22Rv1 (cell line): Measurements from ENCODE around the gene CAMK1D.

Source experiments
- ZFX ChIP-seq: fragments of 450-650 bp; IDR thresholded peaks from 2 replicates; pipeline ENCODE4 v1.6.1; 2017; ENCODE audit warnings: antibody characterized with exemption, borderline replicate concordance
- TF ChIP-seq, protein P1 (sequence below): fragments of 450-650 bp; IDR thresholded peaks from 2 replicates; pipeline ENCODE4 v1.5.1; 2017; ENCODE audit warnings: mild to moderate bottlenecking

DNA sequence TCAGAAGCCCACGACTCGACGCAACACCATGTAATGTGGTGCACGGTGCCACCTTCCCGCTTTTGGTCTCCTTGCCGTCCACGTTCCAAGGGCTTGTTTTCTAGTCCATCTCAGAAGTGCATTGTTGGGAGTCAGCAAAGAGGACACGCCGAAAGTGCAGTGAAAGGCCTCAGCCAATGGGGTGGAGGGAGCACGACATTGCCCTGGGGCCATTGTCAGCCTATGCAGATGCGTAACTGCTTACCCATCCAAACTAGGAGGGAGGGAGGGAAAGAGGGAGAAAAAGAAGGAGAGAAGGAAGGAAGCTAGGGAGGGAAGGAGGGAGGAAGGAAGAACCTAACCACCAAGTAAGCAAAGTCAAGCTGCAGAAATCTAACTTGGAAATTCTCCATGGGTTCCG is 449.8 kb downstream of the CAMK1D start:
- TF ChIP-seq, protein P1, sequence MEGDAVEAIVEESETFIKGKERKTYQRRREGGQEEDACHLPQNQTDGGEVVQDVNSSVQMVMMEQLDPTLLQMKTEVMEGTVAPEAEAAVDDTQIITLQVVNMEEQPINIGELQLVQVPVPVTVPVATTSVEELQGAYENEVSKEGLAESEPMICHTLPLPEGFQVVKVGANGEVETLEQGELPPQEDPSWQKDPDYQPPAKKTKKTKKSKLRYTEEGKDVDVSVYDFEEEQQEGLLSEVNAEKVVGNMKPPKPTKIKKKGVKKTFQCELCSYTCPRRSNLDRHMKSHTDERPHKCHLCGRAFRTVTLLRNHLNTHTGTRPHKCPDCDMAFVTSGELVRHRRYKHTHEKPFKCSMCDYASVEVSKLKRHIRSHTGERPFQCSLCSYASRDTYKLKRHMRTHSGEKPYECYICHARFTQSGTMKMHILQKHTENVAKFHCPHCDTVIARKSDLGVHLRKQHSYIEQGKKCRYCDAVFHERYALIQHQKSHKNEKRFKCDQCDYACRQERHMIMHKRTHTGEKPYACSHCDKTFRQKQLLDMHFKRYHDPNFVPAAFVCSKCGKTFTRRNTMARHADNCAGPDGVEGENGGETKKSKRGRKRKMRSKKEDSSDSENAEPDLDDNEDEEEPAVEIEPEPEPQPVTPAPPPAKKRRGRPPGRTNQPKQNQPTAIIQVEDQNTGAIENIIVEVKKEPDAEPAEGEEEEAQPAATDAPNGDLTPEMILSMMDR = no peak
- TF ChIP-seq ZFX = no peak
